Left lung (tissue), 10 donors: ENCODE data around the gene IL19. TPM values are rescaled to one million over a fixed set of nuclear protein-coding genes. Genes with fewer than 3 reads are reported as not detected.

ENCODE experiments used
- ATAC-seq: fragments of 200-7000 bp; cut with Tn5 transposase; one replicate; pipeline ENCODE4 v1.9.1; 2020; ENCODE audit warnings: moderate library complexity
- DNase-seq, 4 donors: peaks; one replicate each; pipeline ENCODE4 v3.0.0-alpha.2; 2013 to 2020
- H3K27ac ChIP-seq, 2 donors: fragments of 200-600 bp; sonication (generic) in 1 of 2; one replicate each; pipeline versions ENCODE4 v1.5.0 to v1.8.0; 2020 to 2021
- H3K27me3 ChIP-seq, 2 donors: fragments of 200-600 bp; sonication (generic) in 1 of 2; one replicate each; pipeline versions ENCODE4 v1.5.0 to v1.8.0; 2020 to 2021
- H3K36me3 ChIP-seq, 2 donors: fragments of 200-600 bp; sonication (generic) in 1 of 2; one replicate each; pipeline versions ENCODE4 v1.5.0 to v1.8.0; 2020 to 2021
- H3K4me1 ChIP-seq, 2 donors: fragments of 200-600 bp; one replicate each; pipeline ENCODE4 v1.8.0; 2021
- H3K4me3 ChIP-seq, 2 donors: fragments of 200-600 bp; sonication (generic) in 1 of 2; one replicate each; pipeline versions ENCODE4 v1.5.0 to v1.8.0; 2020 to 2021; ENCODE audit warnings: mild to moderate bottlenecking in 1 of 2
- H3K9me3 ChIP-seq, 2 donors: fragments of 200-600 bp; sonication (generic) in 1 of 2; one replicate each; pipeline versions ENCODE4 v1.5.0 to v1.8.0; 2020 to 2021
- CTCF ChIP-seq, 2 donors: fragments of 200-600 bp; sonication (generic) in 1 of 2; IDR thresholded peaks; one replicate each; pipeline versions ENCODE4 v1.5.0 to v1.8.0; 2021; ENCODE audit warnings: antibody characterized with exemption in 2 of 2
- intact Hi-C, 2 donors: fragments of 100-400 bp; cut with DNase I; formaldehyde crosslinking; loops; one replicate each; pipeline versions ENCODE4 v1.11.2 to v1.14.2; 2022
- polyA plus RNA-seq, 6 donors: library from polyadenylated mRNA; unstranded; fragments of 120-200 nt; gene quantifications; one replicate each; pipeline ENCODE4 v1.2.1, GENCODE V29; 2013; ENCODE audit not compliant: insufficient read length in 6 of 6
- total RNA-seq, 2 donors: library from RNA; stranded (reverse); fragmentation: NEBNext Ultra II Directional; extraction: Animal tissue kit (Norgen Biotek cat#: 25700); gene quantifications; one replicate each; pipeline ENCODE4 v1.2.1, GENCODE V29; 2021
- donor health status: DM: no; HTN: yes; CAD: no.
- donor health status: DM: no; HTN: no; CAD: no.

IL19 gene
- total and polyA plus RNA-seq, 8 donors, result not detected

GRCh38 chr1:206887701-206888100, 117.1 kb downstream of the IL19 start:
- Histone ChIP-seq H3K27me3 (no peaks in the 10 kb centered on the region), H3K27ac (no peak overlapping the region), H3K9me3 (no peaks in the 10 kb centered on the region), H3K4me3 (no peak overlapping the region), H3K4me1 (peaks cover 5 to 15% of the 10 kb centered on the region in 2 donors), H3K36me3 (no peaks in the 10 kb centered on the region)
- TF ChIP-seq CTCF (IDR thresholded peaks at IDR 0.05), result no peak
- DNase-seq, result no peak
- intact Hi-C loops, result no loop called here
- peak; percentile 24 for ATAC-seq

- H3K9me3 ChIP-seq, result no peaks in the 10 kb centered on the region
- H3K4me3 ChIP-seq, result no peak overlapping the region
- H3K27me3 ChIP-seq, result no peaks in the 10 kb centered on the region
- peaks cover 5 to 15% of the 10 kb centered on the region in 2 donors for H3K4me1 ChIP-seq
- DNase-seq (peak in 1 of 4 donors; percentile 63), ATAC-seq (peak; percentile 47)
- TF ChIP-seq CTCF (IDR thresholded peaks at IDR 0.05), result no peak
- H3K36me3 ChIP-seq, result no peaks in the 10 kb centered on the region
- intact Hi-C loops, result no loop called here
- H3K27ac ChIP-seq, result no peak overlapping the region
These were observed 119.8 kb downstream of the IL19 start for GRCh38 chr1:206890125-206891060.

- TF ChIP-seq CTCF (IDR thresholded peaks at IDR 0.05), result no peak
- H3K27ac ChIP-seq, result no peak overlapping the region
- H3K4me3 ChIP-seq, result no peak overlapping the region
- peaks cover 10 to 15% of the 10 kb centered on the region in 2 donors for H3K4me1 ChIP-seq
- ATAC-seq (no peak), DNase-seq (no peak)
- intact Hi-C loops, result no loop called here
- H3K9me3 ChIP-seq, result no peaks in the 10 kb centered on the region
- no peaks in the 10 kb centered on the region for H3K27me3 ChIP-seq
- no peaks in the 10 kb centered on the region for H3K36me3 ChIP-seq
These were observed 120.8 kb downstream of the IL19 start for GRCh38 chr1:206891412-206891811.

Other genes with a start within 250 kb of the IL19 start
- gene EIF2D, start 158.3 kb upstream of the IL19 start, total RNA-seq, result 10 to 100 TPM; 37.5 to 39.5 TPM
- gene EIF2D, start 158.3 kb upstream of the IL19 start, polyA plus RNA-seq, result 100 to 1,000 TPM in 3 of 6 donors, 10 to 100 TPM in 3; 81.6 to 110 (median 97.8) TPM
- 10 to 100 TPM; 11.5 to 11.8 TPM for gene DYRK3, start 135.2 kb upstream of the IL19 start, total RNA-seq
- 1 to 10 TPM; 6.1 to 9.9 (median 8.2) TPM for gene DYRK3, start 135.2 kb upstream of the IL19 start, polyA plus RNA-seq
- 100 to 1,000 TPM in 1 of 2 donors, 10 to 100 TPM in 1; 92.2 to 113 TPM for gene MAPKAPK2, start 85.9 kb upstream of the IL19 start, total RNA-seq
- 10 to 100 TPM; 53.1 to 68.5 (median 59.3) TPM for gene MAPKAPK2, start 85.9 kb upstream of the IL19 start, polyA plus RNA-seq
- gene IL10, start 1.7 kb downstream of the IL19 start, total RNA-seq, result 1 to 10 TPM; 3.0 to 6.2 TPM
- gene IL10, start 1.7 kb downstream of the IL19 start, polyA plus RNA-seq, result 1 to 10 TPM in 1 of 6 donors, under 1 TPM in 5; 0.24 to 1.7 (median 0.48) TPM
- gene IL20, start 94.8 kb downstream of the IL19 start, total RNA-seq, result not detected
- gene IL20, start 94.8 kb downstream of the IL19 start, polyA plus RNA-seq, result not detected
- gene IL24, start 126.7 kb downstream of the IL19 start, total RNA-seq, result under 1 TPM in 1 of 2 donors, not detected in 1; 0.34 TPM
- gene IL24, start 126.7 kb downstream of the IL19 start, polyA plus RNA-seq, result under 1 TPM; 0.11 to 0.43 (median 0.33) TPM
- 1 to 10 TPM; 2.7 to 6.7 TPM for gene FCMR, start 151.2 kb downstream of the IL19 start, total RNA-seq
- 1 to 10 TPM; 1.4 to 3.0 (median 2.4) TPM for gene FCMR, start 151.2 kb downstream of the IL19 start, polyA plus RNA-seq
- gene PIGR, start 175.7 kb downstream of the IL19 start, total RNA-seq, result 100 to 1,000 TPM; 128 to 587 TPM
- under 1 TPM; 0.11 to 0.54 (median 0.20) TPM for gene PIGR, start 175.7 kb downstream of the IL19 start, polyA plus RNA-seq
- gene FCAMR, start 199.7 kb downstream of the IL19 start, total RNA-seq, result not detected
- under 1 TPM in 3 of 6 donors, not detected in 3; 0.07 to 0.18 (median 0.07) TPM for gene FCAMR, start 199.7 kb downstream of the IL19 start, polyA plus RNA-seq